GM19372 (cell line): ENCODE results near the gene E2F6.

ENCODE experiments used
- ATAC-seq: cut with Tn5 transposase; IDR thresholded peaks from one replicate; pipeline ENCODE4 v1.9.1; 2021; ENCODE audit warnings: mild to moderate bottlenecking, low read depth, moderate library complexity; ENCODE audit not compliant: unreplicated experiment

Gene E2F6

GRCh38 chr2:11465110-11465484, 864 bp downstream of the E2F6 start:
- ATAC-seq: no peak

- no peak for ATAC-seq
These were observed 6.1 kb downstream of the E2F6 start for GRCh38 chr2:11459816-11460215.

GRCh38 chr2:11458753-11459152, 7.2 kb downstream of the E2F6 start:
- no peak for ATAC-seq

- no peak for ATAC-seq
These were observed 8.0 kb downstream of the E2F6 start for GRCh38 chr2:11457935-11458334.

- ATAC-seq: no peak
These were observed 9.7 kb downstream of the E2F6 start for GRCh38 chr2:11456251-11456650.

GRCh38 chr2:11454824-11455223, 11.1 kb downstream of the E2F6 start:
- ATAC-seq: no peak

GRCh38 chr2:11450791-11451190, 15.2 kb downstream of the E2F6 start:
- no peak for ATAC-seq

GRCh38 chr2:11446733-11447248, 19.2 kb downstream of the E2F6 start:
- ATAC-seq: no peak

- ATAC-seq: no peak
These were observed 21.2 kb downstream of the E2F6 start for GRCh38 chr2:11444737-11445136.

GRCh38 chr2:11438555-11439080, 27.3 kb downstream of the E2F6 start:
- no peak for ATAC-seq

- no peak for ATAC-seq
These were observed 28.4 kb downstream of the E2F6 start for GRCh38 chr2:11437602-11438001.

- ATAC-seq: no peak
These were observed 30.9 kb downstream of the E2F6 start for GRCh38 chr2:11435036-11435435.

- no peak for ATAC-seq
These were observed 31.5 kb downstream of the E2F6 start for GRCh38 chr2:11434443-11434842.

- no peak for ATAC-seq
These were observed 32.1 kb downstream of the E2F6 start for GRCh38 chr2:11433822-11434221.

GRCh38 chr2:11430729-11431128, 35.2 kb downstream of the E2F6 start:
- no peak for ATAC-seq

- no peak for ATAC-seq
These were observed 38.7 kb downstream of the E2F6 start for GRCh38 chr2:11427224-11427623.

- no peak for ATAC-seq
These were observed 43.0 kb downstream of the E2F6 start for GRCh38 chr2:11422901-11423435.

- no peak for ATAC-seq
These were observed 43.5 kb downstream of the E2F6 start for GRCh38 chr2:11422491-11422865.

- ATAC-seq: no peak
These were observed 44.0 kb downstream of the E2F6 start for GRCh38 chr2:11421863-11422490.

- ATAC-seq: no peak
These were observed 45.3 kb downstream of the E2F6 start for GRCh38 chr2:11420671-11421070.

- no peak for ATAC-seq
These were observed 45.8 kb downstream of the E2F6 start for GRCh38 chr2:11420190-11420589.

GRCh38 chr2:11419781-11420180, 46.2 kb downstream of the E2F6 start:
- ATAC-seq: no peak
